Activated CD4-positive, alpha-beta T cell treated with anti-CD3 and anti-CD28 coated beads, Interleukin-2, amount 10 ng/mL, durations not matched to agents 7 days and 5 days (primary cell): ENCODE data around the gene PBX2. TPM values are rescaled to one million over a fixed set of nuclear protein-coding genes. Genes with fewer than 3 reads are reported as not detected.

ENCODE experiments used
- CTCF ChIA-PET: fragments of 350-600 bp; sonication (Branson Sonifier 250); formaldehyde crosslinking; loops from one replicate; lab custom pipeline; 2021; ENCODE audit warnings: antibody characterized with exemption; lab: Charles Lee
- POLR2A ChIA-PET: fragments of 350-600 bp; sonication (Branson Sonifier 250); formaldehyde crosslinking; loops from one replicate; lab custom pipeline; 2021; ENCODE audit warnings: antibody characterized with exemption; lab: Charles Lee
- DNase-seq: peaks from one replicate; pipeline ENCODE4 v3.0.0-alpha.2; 2020
- H3K27ac Mint-ChIP-seq: one replicate; pipeline ENCODE4 v1.8.0; 2021; ENCODE audit warnings: mild to moderate bottlenecking, moderate library complexity, mixed read lengths
- H3K27me3 Mint-ChIP-seq: one replicate; pipeline ENCODE4 v1.8.0; 2021; ENCODE audit warnings: mixed read lengths
- H3K36me3 Mint-ChIP-seq: one replicate; pipeline ENCODE4 v1.8.0; 2021; ENCODE audit warnings: low read depth, mixed read lengths
- H3K4me1 Mint-ChIP-seq: one replicate; pipeline ENCODE4 v1.8.0; 2021; ENCODE audit warnings: mixed read lengths
- H3K4me3 Mint-ChIP-seq: one replicate; pipeline ENCODE4 v1.8.0; 2021; ENCODE audit warnings: mild to moderate bottlenecking, moderate library complexity, mixed read lengths
- H3K9me3 Mint-ChIP-seq: one replicate; pipeline ENCODE4 v1.8.0; 2021; ENCODE audit warnings: mixed read lengths
- total RNA-seq, 2 experiments: library from RNA; stranded (reverse); gene quantifications; one replicate each; pipeline ENCODE4 v1.2.3, GENCODE V29; 2021

PBX2 gene
- total RNA-seq, 2 experiments from 2014 or later = 98.2 to 98.4 TPM

- H3K27ac Mint-ChIP-seq = peak overlapping the region; percentile 26
- H3K4me3 Mint-ChIP-seq = no peak overlapping the region
- POLR2A ChIA-PET = no interaction called here
- CTCF ChIA-PET = interaction anchor here (1.8 to 2.3 kb wide), 2 partner anchors 8 to 13 kb away, joined by 6 to 8 read pairs; partner anchors contain the start of gene PBX2
- DNase-seq = no peak
- H3K27me3 Mint-ChIP-seq = no peaks in the 10 kb centered on the region
- peaks cover 47% of the 10 kb centered on the region for H3K36me3 Mint-ChIP-seq
- no peaks in the 10 kb centered on the region for H3K9me3 Mint-ChIP-seq
- H3K4me1 Mint-ChIP-seq = peaks cover 55% of the 10 kb centered on the region
Observed at GRCh38 chr6:32181915-32182529, 8.0 kb downstream of the PBX2 start.

DNA sequence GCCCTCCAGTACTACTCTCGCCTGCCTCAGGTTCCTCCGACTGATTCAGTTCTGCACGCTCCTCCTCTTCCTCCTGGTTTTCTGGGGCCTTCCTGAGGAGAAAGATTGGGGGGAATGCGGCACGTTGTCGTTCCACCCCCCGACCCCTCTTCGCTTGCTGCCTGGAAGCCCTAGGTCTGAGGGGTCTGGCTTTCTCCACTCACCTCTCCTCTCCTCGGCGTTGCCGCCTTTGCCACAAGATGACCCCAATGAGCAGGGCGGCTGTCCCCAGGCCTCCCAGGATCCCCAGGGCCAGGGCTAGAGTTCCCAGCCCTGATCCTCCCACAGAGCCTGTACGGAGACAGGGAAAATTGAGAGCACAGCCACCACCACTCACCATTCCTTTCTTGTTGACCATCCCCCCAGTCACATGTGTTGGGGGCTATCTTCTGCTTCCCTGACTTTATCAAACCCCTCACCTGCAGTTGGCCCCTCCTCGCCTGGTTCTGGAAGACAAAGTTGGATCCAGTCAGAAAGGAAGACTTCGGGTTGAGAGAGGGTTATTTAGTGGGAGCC lies 8.8 kb downstream of the PBX2 start:
- no peak overlapping the region for H3K4me3 Mint-ChIP-seq
- no peak for DNase-seq

DNA sequence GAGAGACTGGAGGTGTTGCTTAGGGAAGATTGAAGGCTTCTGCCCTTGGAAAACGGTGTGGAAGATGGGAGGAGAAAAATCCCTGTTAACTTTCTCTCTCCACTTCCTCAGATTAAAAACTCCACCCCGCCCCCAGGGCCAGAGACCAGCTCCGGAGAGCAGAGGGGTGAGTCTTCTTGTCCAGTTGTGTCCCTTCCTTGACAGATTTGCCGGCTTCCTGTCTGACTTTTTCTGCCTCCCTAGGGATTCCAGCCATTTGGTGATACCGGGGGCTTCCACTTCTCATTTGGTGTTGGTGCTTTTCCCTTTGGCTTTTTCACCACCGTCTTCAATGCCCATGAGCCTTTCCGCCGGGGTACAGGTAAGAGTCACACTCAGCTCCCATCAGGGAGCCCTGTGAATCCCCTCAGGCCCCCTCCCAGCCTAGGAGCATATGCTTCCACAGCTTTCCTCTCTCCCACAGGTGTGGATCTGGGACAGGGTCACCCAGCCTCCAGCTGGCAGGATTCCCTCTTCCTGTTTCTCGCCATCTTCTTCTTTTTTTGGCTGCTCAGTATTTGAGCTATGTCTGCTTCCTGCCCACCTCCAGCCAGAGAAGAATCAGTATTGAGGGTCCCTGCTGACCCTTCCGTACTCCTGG lies 10.1 kb downstream of the PBX2 start:
- CTCF ChIA-PET = interaction anchor here (0.8 to 1.9 kb wide), 4 partner anchors 11 to 89 kb away, joined by 3 to 10 read pairs (median 5); partner anchors contain the start of genes GPSM3 and PBX2
- H3K9me3 Mint-ChIP-seq = no peaks in the 10 kb centered on the region
- POLR2A ChIA-PET = no interaction called here
- no peaks in the 10 kb centered on the region for H3K27me3 Mint-ChIP-seq
- peak overlapping the region; percentile 39 for H3K4me3 Mint-ChIP-seq
- H3K4me1 Mint-ChIP-seq = peaks cover 53% of the 10 kb centered on the region
- peaks cover 31% of the 10 kb centered on the region for H3K36me3 Mint-ChIP-seq
- H3K27ac Mint-ChIP-seq = no peak overlapping the region
- DNase-seq = no peak

More for the DNA sequence above, 8.8 kb downstream of the PBX2 start:
- peaks cover 55% of the 10 kb centered on the region for H3K4me1 Mint-ChIP-seq
- no peaks in the 10 kb centered on the region for H3K9me3 Mint-ChIP-seq
- no peaks in the 10 kb centered on the region for H3K27me3 Mint-ChIP-seq
- ChIA-PET POLR2A (no interaction called here), CTCF (interaction anchor here (1.8 to 2.3 kb wide), 2 partner anchors 9 to 14 kb away, joined by 6 to 8 read pairs; partner anchors contain the start of gene PBX2)
- peaks cover 40% of the 10 kb centered on the region for H3K36me3 Mint-ChIP-seq
- H3K27ac Mint-ChIP-seq = no peak overlapping the region

DNA sequence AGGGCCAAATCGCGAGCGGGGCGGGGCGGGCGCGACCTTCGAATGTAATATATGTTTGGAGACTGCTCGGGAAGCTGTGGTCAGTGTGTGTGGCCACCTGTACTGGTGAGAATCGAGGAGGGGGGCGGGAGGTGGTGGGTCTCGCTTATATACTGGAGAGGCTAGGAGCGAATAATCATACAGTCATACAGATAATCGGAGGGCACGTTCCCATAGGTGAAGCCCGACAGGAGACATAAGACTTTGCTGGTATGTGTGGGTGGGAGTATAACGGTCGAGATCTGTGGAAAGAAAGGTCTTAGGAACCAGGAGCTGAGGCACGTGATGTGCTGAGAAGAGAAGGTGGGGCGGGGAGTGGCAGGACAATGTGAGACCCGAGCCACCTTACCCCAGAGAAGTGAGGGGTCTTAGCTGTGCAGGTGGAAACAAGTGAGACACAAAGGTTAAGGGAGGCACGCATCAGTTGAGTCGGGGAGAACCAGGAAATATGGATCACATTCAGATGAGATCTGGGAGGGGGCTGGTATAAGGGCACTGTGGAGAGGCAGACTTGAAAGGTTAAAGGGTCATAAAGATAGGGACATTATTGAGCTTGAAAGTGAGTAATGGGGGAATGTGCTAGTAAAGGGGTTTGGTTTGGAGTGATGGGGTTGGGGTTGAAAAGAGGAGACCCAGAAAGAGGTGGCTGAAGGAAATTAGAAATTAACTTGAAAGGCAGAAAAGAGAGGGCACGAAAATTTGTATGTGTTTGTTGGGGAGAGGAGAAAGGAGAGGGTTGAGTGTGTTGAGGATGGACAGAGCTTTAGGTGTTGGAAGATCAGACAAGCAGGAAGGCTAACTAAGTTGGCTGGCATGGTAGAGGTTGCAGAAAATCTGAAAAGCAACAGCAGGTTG lies 11.2 kb downstream of the PBX2 start:
- Mint-ChIP-seq H3K27me3 (no peaks in the 10 kb centered on the region), H3K4me1 (peaks cover 61% of the 10 kb centered on the region), H3K36me3 (peaks cover 27% of the 10 kb centered on the region), H3K4me3 (peak overlapping the region; percentile 90), H3K9me3 (no peaks in the 10 kb centered on the region), H3K27ac (peak overlapping the region; percentile 89)
- POLR2A ChIA-PET = no interaction called here
- no peak for DNase-seq
- CTCF ChIA-PET = interaction anchor here (0.6 to 1.9 kb wide), 6 partner anchors 12 to 1462 kb away, joined by 3 to 10 read pairs (median 4); partner anchors contain the start of genes GPSM3, MDC1 and PBX2

DNA sequence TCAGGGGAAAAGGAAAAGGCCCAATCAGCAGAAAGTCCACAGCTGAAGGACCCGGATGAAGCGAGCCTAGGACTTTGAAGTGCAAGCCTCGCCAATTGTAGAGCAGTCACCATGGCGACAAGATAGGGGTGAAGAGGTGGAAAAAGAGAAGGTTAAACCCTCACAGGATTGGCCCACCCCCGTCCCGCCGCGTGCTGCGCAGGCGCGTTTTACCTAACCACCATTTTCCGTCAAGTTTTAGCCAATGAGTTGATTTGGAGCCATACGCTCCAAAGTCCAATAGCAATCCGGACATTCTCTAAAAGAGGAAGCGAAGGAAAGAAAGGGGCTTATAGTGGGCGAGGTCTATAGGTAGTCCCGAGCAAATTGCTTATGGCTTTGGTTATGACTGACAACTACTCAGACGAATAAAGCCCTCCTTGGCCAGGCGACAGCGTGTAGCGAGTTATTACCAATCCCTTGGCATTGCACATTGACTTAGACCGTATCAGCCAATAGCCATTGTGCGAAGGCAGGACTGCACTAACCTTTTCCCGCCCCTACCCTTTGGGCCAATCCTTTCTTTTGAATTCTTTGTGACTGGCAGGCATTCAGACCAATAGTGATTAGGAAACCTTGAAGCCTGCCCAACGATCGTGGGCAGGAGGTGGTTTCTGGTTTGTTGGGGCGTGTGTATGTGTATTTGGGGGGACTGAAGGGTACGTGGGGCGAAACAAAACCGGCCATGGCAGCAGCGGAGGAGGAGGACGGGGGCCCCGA lies 12.0 kb downstream of the PBX2 start, which contains the start of gene RNF5:
TSS of gene RNF5 (plus strand) at position 618 of the 759 bp plus-strand sequence. CDS start at position 725, 107 bp downstream.
- ChIA-PET POLR2A (no interaction called here), CTCF (interaction anchor here (0.7 to 1.3 kb wide), 5 partner anchors 13 to 59 kb away, joined by 3 to 4 read pairs (median 3); no protein-coding TSS in a partner anchor)
- no peaks in the 10 kb centered on the region for H3K27me3 Mint-ChIP-seq
- peak within 1 kb of the TSS; percentile 89 for H3K27ac Mint-ChIP-seq
- H3K36me3 Mint-ChIP-seq = peaks cover 27% of the 10 kb centered on the region
- DNase-seq = peak; percentile 99
- peak within 1 kb of the TSS; percentile 90 for H3K4me3 Mint-ChIP-seq
- H3K4me1 Mint-ChIP-seq = peaks cover 69% of the 10 kb centered on the region
- H3K9me3 Mint-ChIP-seq = no peaks in the 10 kb centered on the region

DNA sequence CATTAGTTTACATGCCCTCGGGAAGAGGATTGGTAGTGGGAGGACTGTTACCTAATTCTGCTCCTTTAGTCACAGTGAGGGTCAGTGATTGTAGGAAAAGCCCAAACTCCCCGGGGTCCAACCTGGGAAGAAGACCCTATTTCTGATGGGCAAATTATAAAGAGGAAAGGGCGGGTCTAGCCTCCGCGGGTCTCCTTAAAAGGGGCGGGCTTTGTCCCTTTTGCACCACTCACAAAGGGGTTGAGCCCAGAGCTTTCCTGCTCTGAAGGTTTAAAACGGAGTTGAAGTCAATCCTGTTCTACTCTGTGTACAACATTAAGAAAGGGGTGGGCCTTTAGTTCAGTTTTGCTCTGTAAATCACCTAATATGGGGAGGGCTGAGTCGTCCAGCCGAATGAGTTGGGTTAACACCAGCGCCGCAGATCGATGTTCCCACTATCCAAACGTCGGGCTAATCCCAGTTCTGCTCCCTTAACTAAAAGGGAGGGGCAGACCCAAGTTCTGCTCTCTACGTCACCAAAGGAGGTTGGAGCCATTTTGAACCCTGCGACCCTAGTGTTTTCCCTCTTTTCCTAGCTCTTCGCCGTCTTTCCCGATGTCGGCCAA lies 12.7 kb downstream of the PBX2 start:
- DNase-seq = peak; percentile 54
- Mint-ChIP-seq H3K9me3 (no peaks in the 10 kb centered on the region), H3K27me3 (no peaks in the 10 kb centered on the region), H3K4me3 (peak overlapping the region; percentile 90), H3K27ac (peak overlapping the region; percentile 89), H3K36me3 (peaks cover 23% of the 10 kb centered on the region), H3K4me1 (peaks cover 74% of the 10 kb centered on the region)
- ChIA-PET POLR2A (no interaction called here), CTCF (interaction anchor here (0.7 to 1.3 kb wide), 4 partner anchors 14 to 59 kb away, joined by 3 to 4 read pairs (median 3); no protein-coding TSS in a partner anchor)

DNA sequence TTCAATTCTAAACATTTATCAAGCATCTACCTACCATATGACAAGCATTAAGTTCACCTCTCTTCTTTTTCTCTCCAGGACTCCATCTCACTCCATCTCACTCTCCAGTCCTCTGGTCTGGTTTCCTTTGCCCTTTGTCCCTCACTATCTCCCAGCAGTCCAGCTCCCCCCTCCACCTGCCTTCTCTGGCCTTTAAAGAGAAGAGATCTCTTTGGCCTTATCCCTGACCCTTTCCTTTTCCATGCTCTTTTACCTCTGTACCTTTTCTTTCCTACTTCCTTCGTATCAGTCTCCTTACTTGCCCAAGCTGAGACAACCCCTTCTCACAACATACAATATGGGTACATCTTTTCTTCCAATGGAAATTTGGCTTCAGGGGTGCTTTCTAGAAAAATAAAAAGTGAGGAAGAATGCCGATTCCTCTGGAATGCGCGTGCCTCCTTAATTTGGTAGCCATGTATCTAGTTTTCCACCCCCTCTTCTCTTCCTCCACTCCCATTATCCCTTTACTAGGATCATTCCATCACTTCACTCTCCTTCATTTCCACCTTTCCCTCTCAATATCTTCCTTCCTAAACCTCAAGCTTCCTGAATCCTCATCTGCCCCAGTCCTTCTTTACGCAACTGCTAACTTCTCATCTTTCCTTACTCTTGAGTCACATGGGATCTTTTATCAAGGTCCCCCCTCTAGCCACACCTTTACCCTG lies 13.4 kb downstream of the PBX2 start:
- Mint-ChIP-seq H3K27ac (peak overlapping the region; percentile 89), H3K36me3 (peaks cover 21% of the 10 kb centered on the region), H3K4me1 (peaks cover 70% of the 10 kb centered on the region), H3K4me3 (peak overlapping the region; percentile 90), H3K9me3 (no peaks in the 10 kb centered on the region), H3K27me3 (no peaks in the 10 kb centered on the region)
- ChIA-PET CTCF (interaction anchor here (1.3 kb wide), 1 partner anchor 58 kb away, joined by 4 read pairs; no protein-coding TSS in a partner anchor), POLR2A (interaction anchor here (0.6 kb wide), 1 partner anchor 13 kb away, joined by 6 read pairs; no protein-coding TSS in a partner anchor)
- no peak for DNase-seq

DNA sequence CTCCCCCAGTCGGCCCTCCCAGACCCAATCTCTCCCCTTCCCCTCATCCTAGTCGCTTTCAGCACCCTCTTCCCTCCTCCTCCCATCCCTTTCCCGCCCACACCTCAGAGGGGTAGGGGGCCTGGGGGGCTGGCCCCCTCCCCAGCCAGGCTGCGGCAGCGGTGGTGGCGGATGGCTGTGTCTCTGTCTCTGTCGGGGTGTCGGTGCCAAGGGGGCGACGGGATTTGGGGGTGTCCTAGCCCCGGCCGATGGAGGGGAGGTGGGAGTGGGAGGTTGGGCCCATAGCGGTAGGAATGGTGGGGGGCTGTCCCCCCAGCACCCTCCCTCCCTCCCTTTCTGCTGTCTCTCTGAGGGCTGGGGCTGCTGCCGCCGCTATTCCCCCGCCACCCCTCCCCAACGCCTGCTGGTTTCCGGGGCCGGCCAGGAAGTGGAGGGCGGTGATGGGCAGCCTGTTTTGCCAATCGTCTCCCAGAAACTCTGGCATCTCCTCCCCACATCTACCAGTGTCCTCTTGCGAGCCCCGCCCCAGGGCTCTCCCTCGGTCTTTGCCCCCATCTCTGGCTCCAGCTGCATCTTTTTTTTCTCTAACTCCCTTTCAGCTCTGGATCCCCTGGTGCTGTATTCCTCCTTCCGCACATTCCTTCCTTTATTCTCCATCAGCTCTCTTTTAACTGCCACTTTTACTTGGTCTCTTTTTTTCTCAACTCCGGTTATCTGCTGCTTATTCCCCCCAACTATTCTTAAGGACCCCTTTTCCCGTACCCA lies 14.1 kb downstream of the PBX2 start, which contains the start of gene AGPAT1:
TSS of gene AGPAT1 (minus strand) at position 374 of the 765 bp plus-strand sequence. CDS start 4,588 bp downstream, outside the sequence.
- peak; percentile 96 for DNase-seq
- Mint-ChIP-seq H3K27ac (peak within 1 kb of the TSS; percentile 89), H3K4me1 (peaks cover 67% of the 10 kb centered on the region), H3K4me3 (peak within 1 kb of the TSS; percentile 90), H3K27me3 (no peaks in the 10 kb centered on the region), H3K36me3 (peaks cover 18% of the 10 kb centered on the region), H3K9me3 (no peaks in the 10 kb centered on the region)
- POLR2A ChIA-PET = interaction anchor here (0.6 kb wide), 1 partner anchor 12 kb away, joined by 6 read pairs; no protein-coding TSS in a partner anchor
- CTCF ChIA-PET = interaction anchor here (0.5 kb wide), 1 partner anchor 14 kb away, joined by 3 read pairs; no protein-coding TSS in a partner anchor

GRCh38 chr6:32175322-32175710 lies 14.7 kb downstream of the PBX2 start:
- Mint-ChIP-seq H3K4me1 (peaks cover 61% of the 10 kb centered on the region), H3K9me3 (no peaks in the 10 kb centered on the region), H3K27me3 (no peaks in the 10 kb centered on the region), H3K36me3 (peaks cover 15% of the 10 kb centered on the region), H3K27ac (peak overlapping the region; percentile 72), H3K4me3 (peak overlapping the region; percentile 90)
- ChIA-PET CTCF (no interaction called here), POLR2A (no interaction called here)
- no peak for DNase-seq

- peaks cover 56% of the 10 kb centered on the region for H3K4me1 Mint-ChIP-seq
- peaks cover 14% of the 10 kb centered on the region for H3K36me3 Mint-ChIP-seq
Observed at GRCh38 chr6:32174416-32174815, 15.6 kb downstream of the PBX2 start.

More at GRCh38 chr6:32174416-32174815, 15.6 kb downstream of the PBX2 start:
- H3K9me3 Mint-ChIP-seq = no peaks in the 10 kb centered on the region
- no peak for DNase-seq
- POLR2A ChIA-PET = no interaction called here
- no peaks in the 10 kb centered on the region for H3K27me3 Mint-ChIP-seq
- H3K27ac Mint-ChIP-seq = no peak overlapping the region
- CTCF ChIA-PET = no interaction called here
- peak overlapping the region; percentile 6 for H3K4me3 Mint-ChIP-seq
